HepG2 (cell line): ENCODE results near the gene LST1. TPM values are rescaled to one million over a fixed set of nuclear protein-coding genes. Genes with fewer than 3 reads are reported as not detected.

Experiments
- ATAC-seq: fragments of 200-7000 bp; cut with Tn5 transposase; 3 replicates; pipeline ENCODE4 v1.9.1; 2020; ENCODE audit warnings: mild to moderate bottlenecking, moderate library complexity
- BruUV-seq: library from RNA; stranded (reverse); fragments of 400-500 nt; replicated peaks from 2 replicates; lab custom pipeline; 2021; lab: Mats Ljungman, UMichigan
- CTCF ChIA-PET: fragments of 300-600 bp; formaldehyde crosslinking; extraction: SDS; loops from one replicate; lab custom pipeline; 2021; ENCODE audit warnings: low total read pairs, inconsistent platforms, low intra/inter-chr PET ratio; lab: Yijun Ruan, JAX
- POLR2A ChIA-PET: fragments of 350-600 bp; sonication (Branson Sonifier 250); formaldehyde crosslinking; loops from one replicate; lab custom pipeline; 2020; ENCODE audit warnings: antibody characterized with exemption, inconsistent platforms; lab: Yijun Ruan, JAX
- DNase-seq: peaks from one replicate; pipeline ENCODE4 v3.0.0-alpha.2; 2015; ENCODE audit warnings: low spot score
- FAIRE-seq: peaks from 3 replicates; lab custom pipeline; 2011; peaks lifted over from hg19 to GRCh38; lab: Jason Lieb, UNC
- H2AFZ ChIP-seq: one replicate; pipeline ENCODE4 v1.6.1; 2011; ENCODE audit warnings: low read length, inconsistent platforms
- H3K27ac ChIP-seq: fragments of 300-600 bp; 3 replicates; pipeline ENCODE4 v1.8.0; 2011; ENCODE audit warnings: mixed run types, mild to moderate bottlenecking, mixed read lengths, low read length, inconsistent platforms; ENCODE audit not compliant: insufficient read depth; ENCODE audit errors: extremely low read length
- H3K27me3 ChIP-seq, 2 experiments: fragments of 200-600 bp in 1 of 2; 2 replicates in 1 of 2; 3 replicates in 1 of 2; pipeline versions ENCODE4 v1.6.0 to v1.8.0; 2011; ENCODE audit warnings: low read length in 2 of 2, mild to moderate bottlenecking in 2 of 2, moderate library complexity in 2 of 2, inconsistent platforms in 1 of 2; ENCODE audit not compliant: insufficient read depth in 2 of 2, control insufficient read depth in 1 of 2
- H3K36me3 ChIP-seq, 2 experiments: fragments of 200-600 bp in 1 of 2; replicated peaks in 1 of 2; 2 replicates in 1 of 2; 3 replicates in 1 of 2; pipeline versions ENCODE4 v1.5.1 to v1.8.0; 2011; ENCODE audit warnings: low read length in 2 of 2, inconsistent platforms in 1 of 2; ENCODE audit not compliant: insufficient read depth in 2 of 2, control insufficient read depth in 1 of 2
- H3K4me1 ChIP-seq: 2 replicates; pipeline ENCODE4 v1.5.1; 2012; ENCODE audit warnings: low read length, inconsistent platforms; ENCODE audit not compliant: insufficient read depth
- H3K4me2 ChIP-seq: 2 replicates; pipeline ENCODE4 v1.6.0; 2011; ENCODE audit warnings: low read depth, low read length, inconsistent platforms
- H3K4me3 ChIP-seq, 3 experiments: fragments of 200-600 bp in 1 of 3; sonication (generic), shearing (Covaris generic) in 1 of 3; replicated peaks in 1 of 3; 2 replicates each; pipeline ENCODE4 v1.5.1; 2011 to 2016; ENCODE audit warnings: low read length in 3 of 3, inconsistent platforms in 2 of 3, low read depth in 2 of 3, mild to moderate bottlenecking in 2 of 3, control low read depth in 1 of 3, mixed read lengths in 1 of 3; ENCODE audit not compliant: insufficient read depth in 1 of 3
- H3K79me2 ChIP-seq: one replicate; pipeline ENCODE4 v1.6.1; 2011; ENCODE audit warnings: low read length, inconsistent platforms; ENCODE audit not compliant: insufficient read depth
- H3K9ac ChIP-seq: 2 replicates; pipeline ENCODE4 v1.6.0; 2011; ENCODE audit warnings: mild to moderate bottlenecking, low read depth, low read length, inconsistent platforms; ENCODE audit not compliant: insufficient read depth
- H3K9me3 ChIP-seq: 2 replicates; pipeline ENCODE4 v1.5.1; 2012; ENCODE audit warnings: mild to moderate bottlenecking, low read length
- H4K20me1 ChIP-seq: 2 replicates; pipeline ENCODE4 v1.6.0; 2011; ENCODE audit warnings: inconsistent platforms, mild to moderate bottlenecking, low read length, moderate library complexity; ENCODE audit not compliant: insufficient read depth
- DNMT1 ChIP-seq: sonication (generic); formaldehyde crosslinking; IDR thresholded peaks from 2 replicates; pipeline ENCODE4 v1.5.1; 2020; ENCODE audit warnings: mild to moderate bottlenecking, missing genetic modification reagents
- HES4 ChIP-seq: sonication (generic); formaldehyde crosslinking; IDR thresholded peaks from 2 replicates; pipeline ENCODE4 v1.9.0; 2021; ENCODE audit warnings: mild to moderate bottlenecking, missing genetic modification reagents, borderline replicate concordance
- JDP2 ChIP-seq: sonication (generic); formaldehyde crosslinking; IDR thresholded peaks from 2 replicates; pipeline ENCODE4 v1.8.1; 2022; ENCODE audit warnings: missing genetic modification reagents, borderline replicate concordance
- JUNB ChIP-seq: sonication (generic); formaldehyde crosslinking; IDR thresholded peaks from 2 replicates; pipeline ENCODE4 v1.8.0; 2022; ENCODE audit warnings: missing genetic modification reagents, mild to moderate bottlenecking, borderline replicate concordance
- MAFK ChIP-seq, 2 experiments: IDR thresholded peaks in 1 of 2; conservative IDR thresholded peaks in 1 of 2; 2 replicates each; pipeline ENCODE4 v1.6.1; 2011; ENCODE audit warnings: improper control_type of control experiment in 2 of 2, low read length in 2 of 2
- MYNN ChIP-seq: sonication (generic); formaldehyde crosslinking; IDR thresholded peaks from 2 replicates; pipeline ENCODE4 v1.4.0; 2020; ENCODE audit warnings: mild to moderate bottlenecking, low read depth, missing genetic modification reagents
- POGZ ChIP-seq: sonication (generic); formaldehyde crosslinking; IDR thresholded peaks from 2 replicates; pipeline ENCODE4 v1.4.0; 2020; ENCODE audit warnings: mild to moderate bottlenecking, missing genetic modification reagents
- ZC3H4 ChIP-seq: sonication (generic); formaldehyde crosslinking; IDR thresholded peaks from 2 replicates; pipeline ENCODE4 v1.4.0; 2020; ENCODE audit warnings: missing genetic modification reagents, borderline replicate concordance
- ZNF660 ChIP-seq: sonication (generic); formaldehyde crosslinking; IDR thresholded peaks from 2 replicates; pipeline ENCODE4 v1.5.1; 2020; ENCODE audit warnings: mild to moderate bottlenecking, low read depth, missing genetic modification reagents, borderline replicate concordance
- ZSCAN22 ChIP-seq: sonication (generic); formaldehyde crosslinking; IDR thresholded peaks from 2 replicates; pipeline ENCODE4 v1.4.0; 2020; ENCODE audit warnings: mild to moderate bottlenecking, missing genetic modification reagents
- WGBS: methylation state at CpG from one replicate; pipeline ENCODE4 v1.1.6; 2017; ENCODE audit warnings: low lambda C conversion rate; 5-methylcytosine and 5-hydroxymethylcytosine counted together
- in situ Hi-C: cut with HindIII; loops from 2 replicates; pipeline ENCODE4 v1.10.0; 2017; ENCODE audit warnings: low pct_unique_long_range_greater_than_20kb; ENCODE audit not compliant: extremely low pct_ligation_motif_present
- intact Hi-C: fragments of 100-400 bp; cut with micrococcal nuclease; formaldehyde crosslinking; loops from one replicate; pipeline ENCODE4 v1.10.0; 2022; ENCODE audit not compliant: unreplicated experiment
- polyA plus RNA-seq, 8 experiments: library from polyadenylated mRNA; depleted of rRNA in 3 of 8; stranded (reverse) in 7 of 8; unstranded in 1 of 8; fragments of >200 nt; fragmentation: Illumina TruSeq in 4 of 8; extraction: Trizol in 4 of 8; gene quantifications; 2 replicates each; pipeline versions ENCODE4 v1.2.1 to v1.2.3, GENCODE V29; 2011 to 2016; ENCODE audit warnings: low read depth in 4 of 8, missing spikeins in 1 of 8, mixed read lengths in 1 of 8; ENCODE audit not compliant: insufficient read depth in 1 of 8
- total RNA-seq, 5 experiments: library from RNA; depleted of rRNA; stranded (reverse); fragments of >200 nt; fragmentation: Illumina TruSeq; extraction: Trizol; gene quantifications; 2 replicates each; pipeline ENCODE4 v1.2.3, GENCODE V29; 2016; ENCODE audit warnings: low read depth in 1 of 5
- TF ChIP-seq, protein P1 (sequence below): IDR thresholded peaks from 2 replicates; pipeline ENCODE4 v1.6.1; 2016

LST1 gene
- total and polyA plus RNA-seq, 2 of the 13 experiments (the other 11 are each of a cell fraction or from before 2014, with no cell fraction given) = not detected

DNA sequence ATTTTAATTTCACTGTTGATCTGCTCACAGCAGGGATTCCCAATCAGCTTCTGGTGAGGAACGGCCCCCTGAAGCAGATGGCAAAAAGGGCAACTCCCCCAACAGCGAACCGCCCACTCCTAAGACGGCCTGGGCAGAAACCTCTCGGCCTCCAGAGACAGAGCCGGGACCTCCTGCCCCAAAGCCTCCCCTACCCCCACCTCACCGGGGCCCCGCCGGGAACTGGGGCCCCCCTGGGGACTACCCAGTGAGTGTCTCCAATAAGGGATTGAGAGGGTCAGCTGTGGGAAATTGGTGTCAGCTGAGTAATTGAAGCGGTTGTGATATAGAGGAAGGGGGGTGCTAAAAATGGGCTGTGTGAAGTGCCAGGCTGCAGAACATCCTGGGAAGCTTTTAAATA, 40.9 kb downstream of the LST1 start:
- H3K36me3 ChIP-seq = peaks cover 70 to 95% of the 10 kb centered on the region in 2 experiments
- no peak overlapping the region for H3K27ac ChIP-seq
- no peaks in the 10 kb centered on the region for H3K27me3 ChIP-seq
- TF ChIP-seq POGZ (CRISPR knock-in tag) (no peak), HES4 (CRISPR knock-in tag) (no peak), MYNN (CRISPR knock-in tag) (no peak), JDP2 (CRISPR knock-in tag) (no peak), MAFK (conservative IDR thresholded peaks at IDR 0.05 in 1 of 2, IDR thresholded peaks at IDR 0.05 in 1 of 2; ENCODE audit: low read length in 2 of 2) (no peak), ZC3H4 (CRISPR knock-in tag) (no peak), ZNF660 (CRISPR knock-in tag) (no peak), JUNB (CRISPR knock-in tag) (no peak), DNMT1 (CRISPR knock-in tag) (no peak), ZSCAN22 (no peak)
- TF ChIP-seq, protein P1, sequence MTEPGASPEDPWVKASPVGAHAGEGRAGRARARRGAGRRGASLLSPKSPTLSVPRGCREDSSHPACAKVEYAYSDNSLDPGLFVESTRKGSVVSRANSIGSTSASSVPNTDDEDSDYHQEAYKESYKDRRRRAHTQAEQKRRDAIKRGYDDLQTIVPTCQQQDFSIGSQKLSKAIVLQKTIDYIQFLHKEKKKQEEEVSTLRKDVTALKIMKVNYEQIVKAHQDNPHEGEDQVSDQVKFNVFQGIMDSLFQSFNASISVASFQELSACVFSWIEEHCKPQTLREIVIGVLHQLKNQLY (CRISPR knock-in tag) = no peak
- H3K4me1 ChIP-seq = peaks cover 11% of the 10 kb centered on the region
- FAIRE-seq = no peak
- H3K4me2 ChIP-seq = no peak overlapping the region
- no peaks in the 10 kb centered on the region for H3K9me3 ChIP-seq
- CTCF ChIA-PET = no interaction called here
- BruUV-seq = no TSS peak
- no peak overlapping the region for H3K9ac ChIP-seq
- POLR2A ChIA-PET = interaction anchor here (3.4 kb wide), 1 partner anchor 25 kb away, joined by 11 read pairs; the partner anchor contains the start of gene BAG6
- H3K4me3 ChIP-seq = no peak overlapping the region
- DNase-seq = no peak
- 97% methylated on average over 10 of the region's 10 CpGs for WGBS
- ATAC-seq = no peak
- peaks cover 25% of the 10 kb centered on the region for H3K79me2 ChIP-seq
- peaks cover 11% of the 10 kb centered on the region; the same call in 1 of the 2 replicates for H4K20me1 ChIP-seq
- no peak overlapping the region for H2AFZ ChIP-seq
- intact Hi-C loops (no loop called here), in situ Hi-C loops (no loop called here)
